GM18526 (cell line): ENCODE data around the gene SLC9A4.

Source experiments
- POLR2A ChIP-seq: IDR thresholded peaks from 3 replicates; pipeline ENCODE4 v1.6.1; 2011; ENCODE audit not compliant: insufficient read length; ENCODE audit errors: extremely low read depth

Gene SLC9A4

DNA sequence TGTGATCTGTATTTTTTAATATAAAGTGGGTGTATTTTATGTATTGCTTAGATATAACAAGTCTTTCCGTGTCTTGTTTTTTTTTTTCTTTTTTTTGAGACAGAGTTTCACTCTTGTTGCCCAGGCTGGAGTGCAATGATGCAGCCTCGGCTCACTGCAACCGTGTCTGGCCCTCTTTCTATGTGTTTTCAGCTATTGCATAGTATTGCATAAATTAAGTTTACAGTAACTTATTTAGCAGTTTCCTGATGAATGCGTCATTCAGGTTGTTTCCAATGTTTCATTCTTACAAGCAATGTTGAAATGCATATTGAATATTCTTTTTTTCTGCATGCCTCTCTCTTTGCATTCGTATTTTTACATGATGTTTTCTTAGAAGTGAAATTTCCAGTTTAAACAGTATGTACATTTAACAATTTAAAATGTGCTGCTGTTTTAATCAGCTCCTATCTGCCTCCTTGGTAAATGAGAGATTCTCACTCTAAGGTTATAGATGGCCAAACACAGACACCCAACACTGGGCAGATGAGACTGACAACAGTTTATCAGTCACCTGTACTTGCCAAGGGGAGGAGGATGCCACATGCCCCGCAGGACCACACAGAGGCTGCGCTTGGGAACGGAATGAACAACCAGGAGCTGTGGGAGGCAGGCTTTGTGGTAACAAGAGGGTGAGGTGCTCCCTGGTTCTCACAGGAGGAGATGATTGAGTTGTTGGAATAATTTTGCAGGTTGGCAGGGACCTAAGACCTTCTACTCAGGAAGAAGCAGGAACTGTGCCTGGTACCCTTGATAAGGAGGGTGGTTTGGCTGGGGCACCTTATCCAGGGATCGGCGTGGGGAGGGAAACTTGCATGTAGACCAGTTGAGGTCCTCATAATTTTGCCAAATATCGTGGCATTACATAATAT, 7.5 kb downstream of the SLC9A4 start:
- no peak for TF ChIP-seq POLR2A

DNA sequence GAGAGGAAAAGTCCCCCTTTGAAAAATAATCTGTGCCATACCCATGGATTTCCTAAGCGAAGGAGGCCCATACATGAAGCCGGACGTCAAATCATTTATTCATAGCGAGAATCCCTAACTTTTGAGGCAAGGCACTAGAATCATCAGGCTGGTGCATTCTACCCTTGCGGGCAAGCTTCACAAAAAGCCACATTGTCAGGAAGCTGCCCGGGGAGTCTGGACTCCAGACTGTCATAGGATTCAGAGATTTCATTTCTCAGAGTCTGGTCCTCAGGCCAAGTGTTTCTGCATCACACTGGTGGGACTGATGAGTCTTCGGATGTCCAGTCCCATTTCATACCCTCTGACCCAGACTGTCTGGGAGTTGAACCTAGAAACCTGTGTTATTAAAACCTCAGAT, 8.9 kb downstream of the SLC9A4 start:
- TF ChIP-seq POLR2A = no peak

DNA sequence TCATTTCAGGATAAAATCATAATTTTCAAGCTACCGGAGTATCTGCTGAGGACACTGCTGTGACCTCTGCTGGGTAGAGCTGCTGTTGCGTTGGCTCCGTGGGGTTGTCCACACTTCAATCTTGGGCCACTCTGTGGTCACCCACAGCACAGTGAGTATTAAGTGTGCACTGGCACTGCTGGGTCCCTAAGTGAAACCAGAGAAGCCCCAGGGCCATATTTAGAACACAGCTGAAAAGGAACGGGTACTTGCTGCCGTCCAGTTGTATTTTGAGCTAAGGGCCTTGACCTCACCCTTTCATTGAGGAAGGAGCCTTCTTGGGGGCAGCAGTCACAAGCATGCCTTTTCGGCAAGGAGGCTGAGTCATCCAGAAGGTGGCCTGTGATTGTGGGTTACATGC, 10.1 kb downstream of the SLC9A4 start:
- no peak for TF ChIP-seq POLR2A

DNA sequence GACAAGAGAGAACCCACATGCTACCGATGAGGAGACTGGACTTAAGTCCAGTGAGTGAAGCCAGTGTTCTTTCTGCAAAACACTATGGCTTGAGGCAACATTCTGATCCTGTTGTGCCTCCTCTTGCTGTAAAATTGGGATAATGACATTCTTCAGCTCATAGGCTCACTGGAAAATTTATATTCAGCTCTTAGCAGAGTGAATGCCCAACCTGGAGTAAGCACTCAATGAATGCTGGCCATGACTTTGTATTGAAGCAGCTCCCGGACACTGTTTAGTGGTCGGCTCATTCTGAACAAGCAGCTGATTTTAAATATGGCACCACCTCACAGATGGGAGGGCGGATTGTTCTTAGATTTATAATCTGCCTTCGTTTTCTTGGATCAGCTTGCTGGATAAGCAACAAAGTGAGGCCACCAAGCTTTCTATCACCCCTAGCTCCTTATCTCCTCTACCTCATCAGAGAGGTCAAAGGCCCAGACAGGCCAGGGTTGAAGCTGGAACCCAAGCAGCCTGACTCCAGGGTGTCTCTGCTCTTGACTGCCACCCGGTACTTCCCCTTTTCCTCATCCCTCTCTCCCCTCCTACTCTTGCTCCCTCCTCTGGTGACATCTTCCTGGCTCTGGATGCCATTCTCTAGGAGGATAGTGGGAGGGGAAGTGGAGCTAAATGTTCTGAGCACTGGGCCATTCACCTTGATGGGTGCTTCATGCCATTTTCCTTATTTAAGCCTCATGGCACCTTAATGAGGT, 11.5 kb downstream of the SLC9A4 start:
- no peak for TF ChIP-seq POLR2A

DNA sequence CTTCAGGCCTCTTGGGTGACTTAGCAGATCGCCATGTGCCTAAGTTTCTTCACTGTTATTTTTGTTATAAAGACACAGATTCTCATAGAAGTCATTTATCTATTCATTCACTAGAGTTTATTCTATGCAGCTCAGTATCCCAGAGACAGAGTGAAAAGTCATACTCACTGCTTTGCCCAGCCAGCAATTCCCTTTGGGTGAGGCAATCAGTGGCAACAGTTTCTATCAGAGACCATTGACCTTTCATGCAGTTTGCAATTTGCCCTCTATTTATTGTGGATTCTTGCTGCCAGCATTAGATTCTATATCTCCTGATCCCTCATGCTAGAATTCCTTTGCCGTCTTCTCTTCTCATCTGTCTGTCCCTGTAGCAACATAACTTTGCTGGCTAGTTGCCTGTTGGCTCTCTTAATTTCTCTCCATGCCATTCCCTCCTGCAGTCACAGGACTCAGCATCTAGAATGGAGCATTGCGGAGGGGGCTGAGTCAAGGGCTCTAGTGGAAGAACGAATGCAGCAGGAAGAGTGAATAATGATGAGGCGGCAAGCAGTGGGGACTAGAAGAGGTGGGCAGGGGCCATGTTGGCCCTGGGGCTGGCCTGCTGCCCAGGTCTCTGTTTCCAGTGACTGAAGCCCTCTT, 12.2 kb downstream of the SLC9A4 start:
- TF ChIP-seq POLR2A = no peak

DNA sequence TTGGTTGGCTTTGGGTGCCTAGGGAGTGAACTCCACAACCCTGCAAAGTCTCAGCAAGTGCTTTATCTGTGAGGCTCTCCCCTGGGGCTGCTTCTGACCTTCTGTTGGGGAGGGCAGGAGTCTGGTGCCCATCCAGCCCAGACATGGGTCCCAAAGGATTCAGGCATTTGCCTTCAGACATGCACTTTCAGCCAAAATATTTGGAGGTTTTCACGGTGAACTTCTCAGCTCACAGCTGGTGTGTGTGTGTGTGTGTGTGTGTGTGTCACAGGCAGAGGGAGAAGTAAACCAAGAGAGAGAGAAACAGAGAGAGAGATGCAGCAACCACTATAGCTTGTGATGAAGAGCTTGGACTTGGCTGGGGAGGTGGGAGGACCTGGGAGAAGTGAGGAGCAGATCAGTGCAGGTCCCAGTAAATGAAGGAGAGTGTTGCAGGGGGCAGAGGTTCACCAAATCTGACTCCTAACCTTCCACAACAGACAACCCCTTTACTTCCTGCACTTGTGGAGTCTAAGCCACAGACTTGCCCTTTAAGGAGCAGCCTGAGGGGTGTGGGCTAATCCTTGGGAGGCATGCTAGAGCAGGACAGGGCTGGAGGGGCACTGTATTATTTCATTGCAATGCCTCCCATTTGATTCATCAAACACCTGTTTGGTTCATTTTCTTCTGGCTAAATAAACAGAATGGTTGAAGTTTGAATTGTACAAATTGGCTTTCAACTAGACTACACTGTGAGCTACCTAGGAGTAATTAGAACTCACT, 14.1 kb downstream of the SLC9A4 start:
- TF ChIP-seq POLR2A = no peak

DNA sequence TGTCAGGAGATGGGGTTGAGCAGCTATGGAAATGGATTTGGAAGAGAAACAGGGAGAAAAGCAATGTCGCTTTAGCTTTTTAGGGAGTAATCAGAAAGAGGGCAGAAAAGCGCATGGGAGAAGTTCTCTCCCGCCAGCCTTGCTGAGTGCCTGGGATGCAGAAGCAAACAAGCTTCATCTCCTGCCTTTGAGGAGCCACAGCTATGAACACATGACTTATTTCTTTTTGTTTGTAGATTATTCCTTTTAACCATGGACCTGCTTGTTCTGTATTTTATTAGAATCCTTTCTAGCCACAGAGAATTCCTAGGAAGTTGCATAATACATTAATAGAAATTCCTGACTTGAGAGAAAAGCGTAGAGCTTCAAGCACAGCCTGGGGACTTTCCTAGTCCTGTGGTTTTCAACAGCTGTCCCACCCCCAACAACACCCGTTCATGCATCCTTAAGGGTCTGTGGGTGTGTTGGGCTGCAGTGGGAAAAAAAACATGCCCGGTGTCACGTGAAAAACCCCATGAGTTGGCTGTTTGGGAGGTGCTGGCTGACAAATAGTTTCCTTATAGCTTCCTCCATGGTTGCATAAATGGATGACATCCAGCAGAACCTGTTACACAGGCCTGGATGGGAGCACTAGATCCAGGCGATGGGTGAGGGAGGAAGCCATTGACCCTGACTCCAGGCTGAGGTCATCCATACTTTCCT, 14.9 kb downstream of the SLC9A4 start:
- no peak for TF ChIP-seq POLR2A

DNA sequence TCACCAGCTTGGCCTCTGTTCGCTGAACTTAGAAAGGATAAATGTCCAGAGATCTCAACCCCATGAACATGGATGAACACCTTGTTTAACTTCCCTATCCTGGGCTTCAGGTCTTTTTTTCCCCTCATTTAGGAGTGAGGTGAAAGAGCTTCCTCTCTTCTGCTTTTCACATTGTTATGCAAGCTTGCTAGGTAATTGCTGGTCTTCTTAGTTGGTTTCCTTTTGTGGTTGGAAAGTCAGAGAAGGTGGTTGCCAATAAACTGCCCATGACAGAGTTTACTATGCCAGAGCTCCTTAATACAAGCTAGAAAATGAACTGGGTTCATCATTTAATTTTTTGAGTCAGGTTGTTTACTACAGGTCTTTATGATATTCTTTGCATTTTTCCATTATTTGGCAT, 16.6 kb downstream of the SLC9A4 start:
- no peak for TF ChIP-seq POLR2A

DNA sequence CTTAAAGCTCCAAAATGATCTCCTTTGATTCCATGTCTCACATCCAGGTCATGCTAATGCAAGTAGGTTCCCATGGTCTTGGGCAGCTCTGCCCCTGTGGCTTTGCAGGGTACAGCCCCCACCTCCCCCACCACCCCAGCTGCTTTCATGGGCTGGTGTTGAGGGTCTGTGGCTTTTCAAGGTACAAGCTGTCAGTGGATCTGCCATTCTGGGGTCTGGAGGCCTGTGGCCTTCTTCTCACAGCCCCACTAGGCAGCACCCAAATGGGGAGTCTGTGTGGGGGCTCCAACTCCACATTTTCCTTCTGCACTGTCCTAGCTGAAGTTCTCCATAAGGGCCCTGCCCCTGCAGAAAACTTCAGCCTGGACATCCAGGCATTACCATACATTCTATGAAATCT, 19.0 kb downstream of the SLC9A4 start:
- no peak for TF ChIP-seq POLR2A

DNA sequence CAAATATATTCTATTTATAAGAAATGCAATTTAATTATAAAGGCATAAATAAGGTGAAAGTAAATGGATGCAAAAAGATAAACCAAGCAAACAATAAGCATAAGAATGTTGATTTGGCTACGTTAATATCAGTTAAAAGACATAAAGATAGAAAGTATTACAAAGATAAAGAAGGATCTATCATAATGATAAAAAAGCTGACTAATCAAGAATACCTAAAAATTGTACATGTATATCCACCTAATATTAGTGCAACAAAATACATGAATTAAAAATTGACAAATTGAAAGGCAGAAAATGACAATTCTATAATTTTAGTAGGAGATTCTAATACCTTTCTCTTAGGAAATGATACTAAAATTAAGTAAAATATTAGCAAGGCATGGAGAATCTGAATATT, 21.5 kb downstream of the SLC9A4 start:
- TF ChIP-seq POLR2A = no peak

DNA sequence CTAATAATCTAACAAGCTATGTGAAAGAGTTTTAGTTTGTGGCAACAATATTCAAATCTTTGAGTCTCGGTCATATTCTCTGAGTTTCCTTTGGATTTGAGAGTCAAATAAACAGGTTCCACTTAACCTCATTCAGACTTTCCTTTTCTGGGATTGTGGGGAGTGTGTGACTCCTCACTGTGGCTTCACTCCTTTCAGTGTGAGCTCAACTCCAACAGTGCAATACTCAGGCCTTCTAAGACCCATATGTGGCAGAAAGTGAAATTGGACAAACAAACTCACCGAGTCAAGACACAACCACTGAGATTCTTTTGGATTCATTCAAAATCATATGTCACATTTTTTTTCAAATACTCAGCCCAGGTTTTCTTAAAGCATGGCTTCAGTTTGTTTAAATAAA, 25.4 kb downstream of the SLC9A4 start:
- no peak for TF ChIP-seq POLR2A

DNA sequence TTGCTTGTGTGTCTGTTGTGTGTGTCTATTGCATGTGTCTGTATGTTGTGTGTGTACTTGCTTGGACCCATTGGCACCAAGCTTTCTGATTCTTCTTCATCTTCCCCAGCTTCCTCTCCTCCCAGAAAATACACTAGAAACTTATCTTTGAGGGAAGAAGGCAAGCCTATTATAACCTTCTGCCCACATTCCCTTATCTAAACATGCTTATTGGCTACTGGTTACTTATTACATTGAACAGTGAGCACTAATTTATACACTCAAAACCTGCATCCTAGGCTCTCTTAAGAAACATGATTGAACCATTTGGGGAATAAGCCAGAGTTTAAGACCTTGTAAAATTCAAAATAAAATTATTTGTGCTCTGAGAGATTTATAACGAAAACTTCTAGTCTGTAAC, 26.5 kb downstream of the SLC9A4 start:
- no peak for TF ChIP-seq POLR2A

DNA sequence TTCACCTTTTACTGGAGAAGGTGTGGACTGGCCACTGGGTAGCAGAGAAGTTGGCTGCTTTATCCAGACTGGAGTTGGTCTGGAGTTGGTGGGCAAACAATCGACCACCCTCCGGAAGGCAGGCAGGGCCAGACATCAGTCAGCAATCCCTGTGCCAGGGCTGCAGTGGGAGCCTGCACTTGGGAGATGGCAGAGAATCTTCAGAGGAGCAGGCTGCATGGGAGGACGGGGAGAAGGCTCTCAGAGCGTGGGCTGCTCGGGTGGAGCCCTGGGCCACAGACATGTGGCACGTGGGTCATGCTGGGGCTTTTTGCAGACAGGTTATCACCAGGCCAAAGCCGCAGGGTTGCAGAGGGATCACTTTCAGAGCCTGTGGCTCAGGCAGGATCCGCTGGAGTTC, 29.6 kb downstream of the SLC9A4 start:
- TF ChIP-seq POLR2A = no peak

DNA sequence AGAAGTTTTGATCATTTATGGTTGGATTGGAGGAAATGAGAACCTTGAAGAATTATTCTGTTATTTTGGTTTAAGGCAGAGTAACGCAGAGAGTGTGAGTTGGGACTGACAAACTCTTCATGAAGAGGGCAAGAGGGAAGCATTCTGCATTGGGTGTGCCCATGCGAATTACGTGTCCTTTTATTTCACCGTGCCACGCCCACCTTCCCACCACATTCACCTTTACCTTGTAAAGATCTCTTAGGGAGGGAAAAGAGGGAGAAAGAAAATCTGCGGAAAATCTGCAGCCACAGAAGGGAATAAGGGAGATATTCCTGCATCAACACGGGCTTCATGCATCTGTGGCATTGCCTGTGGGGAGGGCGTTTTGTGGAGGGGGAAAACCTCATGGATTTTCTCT, 31.8 kb downstream of the SLC9A4 start:
- TF ChIP-seq POLR2A = no peak

DNA sequence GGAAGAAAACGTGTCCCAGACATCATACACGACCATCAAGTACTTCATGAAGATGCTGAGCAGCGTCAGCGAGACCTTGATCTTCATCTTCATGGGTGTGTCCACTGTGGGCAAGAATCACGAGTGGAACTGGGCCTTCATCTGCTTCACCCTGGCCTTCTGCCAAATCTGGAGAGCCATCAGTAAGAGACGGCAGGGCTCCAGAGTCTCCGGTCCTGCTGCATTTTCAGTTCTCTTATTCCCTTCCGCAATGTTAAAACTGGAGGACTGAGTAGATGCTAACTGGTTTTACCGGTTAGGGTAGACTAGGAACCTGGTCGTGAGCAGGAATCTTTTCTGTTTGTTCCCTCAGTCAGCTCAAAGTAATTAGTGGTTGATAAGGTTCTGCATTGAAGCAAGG, 32.3 kb downstream of the SLC9A4 start:
- TF ChIP-seq POLR2A = no peak
